Measurements from ENCODE around the gene HDAC11.

DNA sequence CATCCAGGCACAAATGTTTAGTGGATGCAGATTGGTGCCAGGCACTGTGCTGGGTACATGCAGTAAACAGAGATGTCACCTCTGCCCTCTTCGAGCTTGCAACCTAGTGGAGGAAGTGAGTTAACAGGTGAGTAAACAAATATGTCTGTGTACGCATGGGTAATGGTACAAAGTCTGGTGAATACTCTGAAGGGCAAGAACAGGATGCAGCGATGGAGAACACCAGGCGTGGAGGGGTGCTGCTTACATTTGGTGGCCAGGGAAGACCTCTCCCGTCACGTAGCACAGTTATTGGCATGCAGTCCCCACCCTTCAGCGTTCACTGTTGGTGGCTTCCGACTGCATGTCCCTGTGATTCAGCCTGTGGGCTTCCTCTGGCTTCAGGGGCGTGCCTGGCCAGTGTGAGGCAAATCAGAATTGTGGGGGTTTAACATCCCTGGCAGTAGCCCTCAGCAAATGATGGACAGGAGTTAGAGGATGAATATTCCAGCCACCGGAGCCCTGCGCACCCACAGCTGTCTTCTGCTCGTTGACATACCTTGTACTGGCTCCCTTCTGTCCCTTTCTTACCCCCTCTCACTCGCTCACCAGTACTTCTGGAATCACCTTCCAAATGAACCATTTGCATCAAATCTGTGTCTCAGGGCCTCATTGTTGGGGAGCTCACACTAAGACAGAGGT lies 9.1 kb upstream of the HDAC11 start:
- TF ChIP-seq, protein P1, sequence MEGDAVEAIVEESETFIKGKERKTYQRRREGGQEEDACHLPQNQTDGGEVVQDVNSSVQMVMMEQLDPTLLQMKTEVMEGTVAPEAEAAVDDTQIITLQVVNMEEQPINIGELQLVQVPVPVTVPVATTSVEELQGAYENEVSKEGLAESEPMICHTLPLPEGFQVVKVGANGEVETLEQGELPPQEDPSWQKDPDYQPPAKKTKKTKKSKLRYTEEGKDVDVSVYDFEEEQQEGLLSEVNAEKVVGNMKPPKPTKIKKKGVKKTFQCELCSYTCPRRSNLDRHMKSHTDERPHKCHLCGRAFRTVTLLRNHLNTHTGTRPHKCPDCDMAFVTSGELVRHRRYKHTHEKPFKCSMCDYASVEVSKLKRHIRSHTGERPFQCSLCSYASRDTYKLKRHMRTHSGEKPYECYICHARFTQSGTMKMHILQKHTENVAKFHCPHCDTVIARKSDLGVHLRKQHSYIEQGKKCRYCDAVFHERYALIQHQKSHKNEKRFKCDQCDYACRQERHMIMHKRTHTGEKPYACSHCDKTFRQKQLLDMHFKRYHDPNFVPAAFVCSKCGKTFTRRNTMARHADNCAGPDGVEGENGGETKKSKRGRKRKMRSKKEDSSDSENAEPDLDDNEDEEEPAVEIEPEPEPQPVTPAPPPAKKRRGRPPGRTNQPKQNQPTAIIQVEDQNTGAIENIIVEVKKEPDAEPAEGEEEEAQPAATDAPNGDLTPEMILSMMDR (IDR thresholded peaks at IDR 0.05), result no peak
- TF ChIP-seq POLR2A (IDR thresholded peaks at IDR 0.05), result no peak

Measured in uterus (tissue), 2 donors.